Pancreas (tissue), 10 donors: Measurements from ENCODE around the gene OMD. TPM values are rescaled to one million over a fixed set of nuclear protein-coding genes. Genes with fewer than 3 reads are reported as not detected.

ENCODE experiments used
- ATAC-seq, 4 donors: fragments of 200-7000 bp; cut with Tn5 transposase; one replicate each; pipeline versions ENCODE4 v1.8.0 to v1.9.1; 2020; ENCODE audit warnings: mild to moderate bottlenecking in 4 of 4, moderate library complexity in 4 of 4
- DNase-seq, 6 donors: peaks; one replicate each; pipeline ENCODE4 v3.0.0-alpha.2; 2020
- FAIRE-seq: peaks from 2 replicates; lab custom pipeline; 2012; peaks lifted over from hg19 to GRCh38; lab: Jason Lieb, UNC
- H3K27ac ChIP-seq, 4 donors: fragments of 200-600 bp; sonication (generic); 1 replicate in 3 of 4; 2 replicates in 1 of 4; pipeline versions ENCODE4 v1.5.0 to v1.8.0; 2020
- H3K27me3 ChIP-seq, 4 donors: fragments of 200-600 bp; one replicate each; pipeline ENCODE4 v1.8.0; 2021
- H3K36me3 ChIP-seq, 3 donors: fragments of 200-600 bp; sonication (generic) in 1 of 3; one replicate each; pipeline versions ENCODE4 v1.5.0 to v1.8.0; 2020 to 2021
- H3K4me1 ChIP-seq, 3 donors: fragments of 200-600 bp; one replicate each; pipeline ENCODE4 v1.8.0; 2021
- H3K4me3 ChIP-seq, 4 donors: fragments of 200-600 bp; sonication (generic) in 2 of 4; one replicate each; pipeline versions ENCODE4 v1.5.0 to v1.8.0; 2020 to 2021
- H3K9me3 ChIP-seq, 4 donors: fragments of 200-600 bp; one replicate each; pipeline ENCODE4 v1.8.0; 2021
- CTCF ChIP-seq, 4 donors: fragments of 200-600 bp; sonication (generic) in 3 of 4; IDR thresholded peaks; one replicate each; pipeline versions ENCODE4 v1.5.0 to v1.8.0; 2021; ENCODE audit warnings: antibody characterized with exemption in 4 of 4
- WGBS, 2 donors: extraction: QIAGEN DNeasy Blood & Tissue Kit; methylation state at CpG; one replicate each; pipeline ENCODE4 v1.1.7; 2013; 5-methylcytosine and 5-hydroxymethylcytosine counted together
- intact Hi-C, 3 donors: fragments of 100-400 bp; cut with DNase I; formaldehyde crosslinking; loops; one replicate each; pipeline versions ENCODE4 v1.11.1 to v1.14.2; 2022
- polyA plus RNA-seq, 2 donors: library from polyadenylated mRNA; stranded (reverse); fragments of 200-250 nt; gene quantifications; one replicate each; pipeline ENCODE4 v1.2.3, GENCODE V29; 2013
- total RNA-seq, 6 donors: library from RNA; stranded (reverse); fragmentation: NEBNext Ultra II Directional in 4 of 6; extraction: Animal tissue kit (Norgen Biotek cat#: 25700) in 4 of 6; gene quantifications; one replicate each; pipeline versions ENCODE4 v1.2.1 to v1.2.4, GENCODE V29; 2021 to 2023
- donor health status: healthy with polysubstance abuse.
- donor health status: DM: no; HTN: no; CAD: no; lungs with moderate emphysema.
- donor health status: DM: no; HTN: no; CAD: no.
- donor health status: control.
- donor health status: control.
- donor health status: Bipolar disorder and iron deficiency.
- donor health status: DM: yes; HTN: yes; CAD: no.
- donor health status: DM: no; HTN: no; CAD: no.
- donor health status: DM: no; HTN: no; CAD: no.
- donor health status: DM: yes; HTN: yes; CAD: no.

Gene OMD
- total and polyA plus RNA-seq, 8 donors, result 0.19 to 2.4 (median 0.52) TPM; not detected in 1

- Histone ChIP-seq H3K9me3 (no peaks in the 10 kb centered on the region), H3K27me3 (no peaks in the 10 kb centered on the region), H3K27ac (no peak overlapping the region), H3K36me3 (no peaks in the 10 kb centered on the region), H3K4me1 (no peaks in the 10 kb centered on the region), H3K4me3 (no peak overlapping the region)
- intact Hi-C loops, result no loop called here
- WGBS, 2 donors, result 91 to 93% methylated on average over 4 of the region's 4 CpGs
- ATAC-seq, result no peak
- TF ChIP-seq CTCF (IDR thresholded peaks at IDR 0.05), result no peak
- DNase-seq, result no peak
- no peak for FAIRE-seq
Observed at GRCh38 chr9:92385953-92386352, 38.3 kb downstream of the OMD start.

- Histone ChIP-seq H3K27ac (no peak overlapping the region), H3K4me1 (no peaks in the 10 kb centered on the region), H3K27me3 (no peaks in the 10 kb centered on the region), H3K36me3 (no peaks in the 10 kb centered on the region), H3K4me3 (no peak overlapping the region), H3K9me3 (no peaks in the 10 kb centered on the region)
- intact Hi-C loops, result no loop called here
- no peak for DNase-seq
- no peak for TF ChIP-seq CTCF (IDR thresholded peaks at IDR 0.05)
- FAIRE-seq, result no peak
- ATAC-seq, result no peak
- 26 to 28% methylated on average over 6 of the region's 6 CpGs for whole genome bisulfite sequencing, 2 donors
Observed at GRCh38 chr9:92385477-92385876, 38.8 kb downstream of the OMD start.

GRCh38 chr9:92385001-92385400 is 39.3 kb downstream of the OMD start:
- ATAC-seq (no peak), DNase-seq (no peak), FAIRE-seq (no peak)
- Histone ChIP-seq H3K27me3 (no peaks in the 10 kb centered on the region), H3K36me3 (no peaks in the 10 kb centered on the region), H3K4me1 (no peaks in the 10 kb centered on the region), H3K9me3 (no peaks in the 10 kb centered on the region), H3K27ac (no peak overlapping the region), H3K4me3 (no peak overlapping the region)
- no peak for TF ChIP-seq CTCF (IDR thresholded peaks at IDR 0.05)
- intact Hi-C loops, result no loop called here
- 89 to 91% methylated on average over 3 of the region's 3 CpGs for WGBS, 2 donors

GRCh38 chr9:92384375-92384774 is 39.9 kb downstream of the OMD start:
- ATAC-seq, result no peak
- no peaks in the 10 kb centered on the region for H3K27me3 ChIP-seq
- H3K36me3 ChIP-seq, result no peaks in the 10 kb centered on the region
- no peak for FAIRE-seq
- H3K4me1 ChIP-seq, result no peaks in the 10 kb centered on the region
- no peak for DNase-seq
- no peak for TF ChIP-seq CTCF (IDR thresholded peaks at IDR 0.05)
- intact Hi-C loops, result no loop called here
- WGBS, 2 donors, result 93 to 100% methylated on average over 1 of the region's 1 CpG
- no peaks in the 10 kb centered on the region for H3K9me3 ChIP-seq
- H3K4me3 ChIP-seq, result no peak overlapping the region
- no peak overlapping the region for H3K27ac ChIP-seq

DNA sequence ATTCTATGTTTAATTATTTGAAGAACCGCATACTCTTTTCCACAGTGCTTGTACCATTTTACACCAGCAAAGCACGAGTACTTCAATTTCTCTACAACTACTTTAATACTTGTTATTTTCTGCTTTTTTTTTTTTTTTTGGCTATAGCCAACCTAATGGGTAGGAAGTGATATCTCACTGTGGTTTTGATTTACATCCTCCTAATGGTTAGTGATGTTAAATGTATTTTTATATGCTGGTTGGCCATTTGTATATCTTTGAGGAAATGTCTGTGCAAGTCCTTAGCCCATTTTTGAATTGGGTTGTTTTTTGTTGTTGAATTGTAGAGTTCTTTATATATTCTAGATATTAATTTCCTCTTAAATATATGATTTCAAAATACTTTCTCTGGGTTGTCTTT is 42.5 kb downstream of the OMD start:
- Histone ChIP-seq H3K4me1 (no peaks in the 10 kb centered on the region), H3K9me3 (no peaks in the 10 kb centered on the region), H3K36me3 (no peaks in the 10 kb centered on the region), H3K4me3 (no peak overlapping the region), H3K27me3 (no peaks in the 10 kb centered on the region), H3K27ac (no peak overlapping the region)
- no peak for FAIRE-seq
- intact Hi-C loops, result no loop called here
- no peak for ATAC-seq
- TF ChIP-seq CTCF (IDR thresholded peaks at IDR 0.05), result no peak
- 92 to 95% methylated on average over 2 of the region's 2 CpGs for WGBS, 2 donors
- DNase-seq, result no peak
